Stimulated activated naive CD8-positive, alpha-beta T cell treated with anti-CD3 and anti-CD28 coated beads, Interleukin-15, Interleukin-2, amounts not matched to agents 100 ng/mL and 50 ng/mL, for 24 hours (primary cell): ENCODE data around the gene EPHX1.
A peak's percentile ranks its signal among the peaks of the same experiment; 100 is the strongest.
"Not testable (repeated sequence)": the region's sequence is repeated elsewhere in the genome, so short reads cannot be mapped to it uniquely, and the experiment has no call there.

Source experiments
- H3K27ac Mint-ChIP-seq: one replicate; pipeline ENCODE4 v1.8.0; 2021; ENCODE audit warnings: mild to moderate bottlenecking, mixed read lengths
- H3K27me3 Mint-ChIP-seq: one replicate; pipeline ENCODE4 v1.8.0; 2021; ENCODE audit warnings: mixed read lengths
- H3K36me3 Mint-ChIP-seq: one replicate; pipeline ENCODE4 v1.8.0; 2021; ENCODE audit warnings: low read depth, mixed read lengths
- H3K4me1 Mint-ChIP-seq: one replicate; pipeline ENCODE4 v1.8.0; 2021; ENCODE audit warnings: low read depth, mixed read lengths
- H3K4me3 Mint-ChIP-seq: one replicate; pipeline ENCODE4 v1.8.0; 2021; ENCODE audit warnings: mild to moderate bottlenecking, mixed read lengths
- H3K9me3 Mint-ChIP-seq: one replicate; pipeline ENCODE4 v1.8.0; 2021; ENCODE audit warnings: mixed read lengths

EPHX1 gene

DNA sequence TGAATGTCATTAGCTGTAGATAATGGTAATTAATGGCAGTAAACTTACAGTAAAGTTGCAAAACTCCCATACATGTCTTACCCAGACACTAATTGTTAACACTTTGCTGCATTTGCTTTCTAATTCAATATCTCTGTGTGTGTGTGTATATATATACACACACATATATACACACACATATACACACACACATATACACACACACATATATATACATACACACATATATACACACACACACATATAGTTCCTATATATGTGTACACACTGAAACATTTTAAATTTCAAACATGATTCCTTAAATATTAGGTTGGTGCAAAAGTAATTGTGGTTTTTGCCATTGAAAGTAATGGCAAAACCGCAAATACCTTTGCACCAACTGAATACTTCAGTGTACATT lies 3.7 kb upstream of the EPHX1 start:
- Mint-ChIP-seq H3K9me3 (no peaks in the 10 kb centered on the region), H3K27me3 (no peaks in the 10 kb centered on the region)

DNA sequence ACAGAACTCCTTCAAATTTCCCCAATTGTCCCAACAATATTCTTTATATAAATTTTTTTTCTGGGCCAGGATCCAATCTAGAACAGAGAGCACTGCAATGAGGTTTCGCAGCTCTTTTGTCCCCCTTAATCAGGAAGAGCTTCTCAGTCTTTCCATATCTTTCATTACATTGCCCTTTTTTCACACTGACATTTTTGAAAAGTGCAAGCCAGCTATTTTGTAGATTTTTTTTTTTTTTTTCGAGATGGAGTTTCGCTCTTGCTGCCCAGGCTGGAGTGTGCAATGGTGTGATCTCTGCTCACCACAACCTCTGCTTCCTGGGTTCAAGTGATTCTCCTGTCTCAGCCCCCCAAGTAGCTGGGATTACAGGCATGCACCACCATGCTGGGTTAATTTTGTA lies 3.2 kb upstream of the EPHX1 start:
- H3K9me3 Mint-ChIP-seq, H3K36me3 Mint-ChIP-seq, H3K4me3 Mint-ChIP-seq, H3K27ac Mint-ChIP-seq, H3K27me3 Mint-ChIP-seq: not testable (repeated sequence)
- H3K4me1 Mint-ChIP-seq: peaks cover 16% of the 10 kb centered on the region

More for the DNA sequence above, 3.7 kb upstream of the EPHX1 start:
- Mint-ChIP-seq H3K36me3 (no peaks in the 10 kb centered on the region), H3K4me1 (peaks cover 16% of the 10 kb centered on the region), H3K27ac (no peak overlapping the region), H3K4me3 (no peak overlapping the region)

DNA sequence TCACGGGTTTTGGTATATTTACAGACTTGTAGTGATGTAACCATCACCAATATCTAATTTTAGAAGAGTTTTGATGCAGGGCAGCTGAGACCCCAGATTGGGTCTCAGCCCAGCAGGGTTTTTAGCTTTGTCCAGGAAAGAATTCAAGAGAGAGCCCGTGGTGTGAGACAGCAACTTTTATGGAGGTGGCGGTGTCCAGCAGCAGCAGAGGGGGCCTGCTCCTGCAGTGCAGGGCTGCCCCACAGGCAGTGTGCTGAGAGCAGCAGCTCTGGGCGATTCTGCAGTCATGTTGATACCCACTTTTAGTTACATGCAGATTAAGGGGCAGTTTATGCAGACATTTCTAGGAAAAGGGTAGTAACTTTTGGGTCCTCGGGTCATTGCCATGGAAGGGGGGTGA lies 1.8 kb upstream of the EPHX1 start:
- Mint-ChIP-seq H3K4me1 (peaks cover 16% of the 10 kb centered on the region), H3K36me3 (no peaks in the 10 kb centered on the region), H3K27ac (no peak overlapping the region), H3K9me3 (no peaks in the 10 kb centered on the region), H3K27me3 (no peaks in the 10 kb centered on the region), H3K4me3 (no peak overlapping the region)

DNA sequence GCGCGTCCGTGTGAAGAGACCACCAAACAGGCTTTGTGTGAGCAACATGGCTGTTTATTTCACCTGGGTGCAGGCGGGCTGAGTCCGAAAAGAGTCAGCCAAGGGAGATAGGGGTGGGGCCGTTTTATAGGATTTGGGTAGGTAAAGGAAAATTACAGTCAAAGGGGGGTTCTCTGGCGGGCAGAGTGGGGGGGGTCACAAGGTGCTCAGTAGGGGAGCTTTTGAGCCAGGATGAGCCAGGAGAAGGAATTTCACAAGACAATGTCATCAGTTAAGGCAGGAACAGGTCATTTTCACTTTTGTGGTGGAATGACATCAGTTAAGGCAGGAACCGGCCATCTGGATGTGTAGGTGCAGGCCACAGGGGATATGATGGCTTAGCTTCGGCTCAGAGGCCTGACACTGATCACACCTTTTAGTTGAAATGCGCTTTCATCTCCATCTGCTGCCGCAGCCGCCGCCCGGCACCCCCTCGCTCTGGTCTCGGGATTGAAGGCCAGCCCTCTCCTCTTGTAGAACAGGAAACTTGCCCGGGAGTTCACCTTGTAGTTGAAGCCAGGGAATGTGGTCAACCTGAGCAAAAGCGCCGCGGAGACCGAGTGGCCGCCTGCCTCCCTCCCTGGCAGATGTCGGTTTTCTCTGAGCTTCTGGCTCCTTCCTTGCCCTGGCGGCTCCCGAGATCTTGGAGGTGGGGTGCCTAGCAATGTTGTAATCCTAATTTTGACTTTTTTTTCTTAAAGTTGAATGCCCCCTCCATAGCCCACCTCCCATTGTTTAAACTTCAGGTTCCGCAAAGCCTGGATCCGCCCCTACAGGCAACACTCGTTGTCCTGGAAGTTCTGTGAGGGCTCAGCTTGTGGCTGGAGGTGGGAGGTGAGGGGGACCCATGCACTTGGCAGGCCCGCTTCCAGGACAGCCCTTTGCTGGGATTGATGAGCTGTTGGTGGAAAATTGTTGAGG lies 935 bp downstream of the EPHX1 start:
- H3K36me3 Mint-ChIP-seq, H3K9me3 Mint-ChIP-seq, H3K27me3 Mint-ChIP-seq, H3K27ac Mint-ChIP-seq: not testable (repeated sequence)
- Mint-ChIP-seq H3K4me3 (peak overlapping the region; percentile 73), H3K4me1 (peaks cover 16% of the 10 kb centered on the region)

DNA sequence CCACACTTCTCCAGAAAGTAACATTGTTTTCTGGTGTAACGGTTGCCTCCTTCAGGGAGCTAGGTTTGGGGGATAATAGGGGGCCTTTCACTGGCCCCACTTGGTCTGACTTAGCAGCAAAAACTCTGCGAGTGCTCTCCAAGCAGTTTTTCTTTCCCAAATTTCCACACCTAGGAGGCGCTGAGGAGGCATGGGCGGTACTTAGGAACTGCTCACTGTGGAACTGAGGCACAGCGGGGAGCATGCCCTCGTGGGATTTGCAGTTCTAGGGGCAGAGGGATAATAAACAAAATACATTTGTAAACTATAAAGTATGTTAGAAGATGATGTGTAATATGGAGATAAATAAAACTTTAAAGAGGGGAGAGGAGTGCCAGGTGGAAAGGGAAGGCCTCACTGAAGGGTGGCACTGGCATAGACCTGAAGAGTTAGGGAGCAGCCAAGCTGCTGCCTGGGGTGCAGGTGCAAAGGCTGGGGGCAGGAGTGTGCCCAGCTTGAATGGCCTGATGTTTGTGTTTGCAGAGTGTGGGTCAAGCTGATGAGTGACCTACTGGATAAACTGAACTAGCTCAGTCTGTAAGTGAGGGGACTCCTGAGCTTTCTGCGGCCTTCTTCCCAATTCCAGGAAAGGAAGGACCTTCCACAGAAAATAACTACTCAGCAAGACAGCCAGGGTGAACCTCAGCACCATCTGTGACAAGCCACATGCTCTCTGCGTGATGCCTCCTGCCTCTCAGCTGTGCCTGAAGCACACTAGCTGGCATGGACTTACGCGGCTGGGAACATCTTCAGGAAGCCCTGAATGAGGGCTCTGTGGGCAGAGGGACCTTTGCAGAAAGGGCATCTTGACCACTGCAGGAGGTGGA lies 1.9 kb downstream of the EPHX1 start:
- peaks cover 16% of the 10 kb centered on the region for H3K4me1 Mint-ChIP-seq
- no peak overlapping the region for H3K4me3 Mint-ChIP-seq
- H3K9me3 Mint-ChIP-seq: no peaks in the 10 kb centered on the region
- H3K27ac Mint-ChIP-seq: no peak overlapping the region
- no peaks in the 10 kb centered on the region for H3K27me3 Mint-ChIP-seq
- H3K36me3 Mint-ChIP-seq: no peaks in the 10 kb centered on the region

DNA sequence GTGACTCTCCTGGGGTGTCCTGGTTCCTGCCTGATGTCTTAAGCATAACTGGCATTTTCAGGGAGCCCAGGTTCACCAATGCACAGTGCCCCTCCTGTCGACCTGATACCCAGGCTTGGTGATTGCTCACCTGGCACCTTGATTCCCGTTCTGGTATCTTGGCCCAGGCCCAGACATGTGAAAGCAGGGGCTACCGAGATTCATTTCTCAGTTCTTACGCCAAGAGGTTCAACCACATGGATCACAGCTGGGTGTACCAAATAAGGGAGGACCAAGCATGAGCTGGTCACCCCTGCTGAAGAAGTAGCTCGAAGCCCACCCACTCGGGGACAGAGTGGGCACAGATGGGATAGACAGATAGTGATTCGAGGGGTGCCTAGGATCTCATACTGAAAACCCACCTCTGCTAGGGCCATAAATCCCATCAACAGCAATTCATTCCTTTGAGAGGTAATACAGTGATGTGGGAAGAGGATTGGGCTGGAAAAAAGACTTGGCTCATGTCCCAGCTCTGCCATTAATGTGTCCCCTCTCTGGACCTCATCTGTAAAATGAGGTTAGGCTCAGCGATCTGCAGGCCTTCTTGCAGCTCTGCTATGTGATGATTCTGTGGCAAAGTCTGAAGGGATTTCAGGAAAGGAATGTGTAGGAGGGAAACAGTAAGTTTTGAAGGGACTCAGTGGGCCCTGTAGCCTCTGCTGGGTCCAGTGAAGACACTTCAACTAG lies 2.7 kb downstream of the EPHX1 start:
- Mint-ChIP-seq H3K4me3 (no peak overlapping the region), H3K9me3 (no peaks in the 10 kb centered on the region), H3K36me3 (no peaks in the 10 kb centered on the region), H3K4me1 (peaks cover 18% of the 10 kb centered on the region), H3K27me3 (no peaks in the 10 kb centered on the region), H3K27ac (no peak overlapping the region)

DNA sequence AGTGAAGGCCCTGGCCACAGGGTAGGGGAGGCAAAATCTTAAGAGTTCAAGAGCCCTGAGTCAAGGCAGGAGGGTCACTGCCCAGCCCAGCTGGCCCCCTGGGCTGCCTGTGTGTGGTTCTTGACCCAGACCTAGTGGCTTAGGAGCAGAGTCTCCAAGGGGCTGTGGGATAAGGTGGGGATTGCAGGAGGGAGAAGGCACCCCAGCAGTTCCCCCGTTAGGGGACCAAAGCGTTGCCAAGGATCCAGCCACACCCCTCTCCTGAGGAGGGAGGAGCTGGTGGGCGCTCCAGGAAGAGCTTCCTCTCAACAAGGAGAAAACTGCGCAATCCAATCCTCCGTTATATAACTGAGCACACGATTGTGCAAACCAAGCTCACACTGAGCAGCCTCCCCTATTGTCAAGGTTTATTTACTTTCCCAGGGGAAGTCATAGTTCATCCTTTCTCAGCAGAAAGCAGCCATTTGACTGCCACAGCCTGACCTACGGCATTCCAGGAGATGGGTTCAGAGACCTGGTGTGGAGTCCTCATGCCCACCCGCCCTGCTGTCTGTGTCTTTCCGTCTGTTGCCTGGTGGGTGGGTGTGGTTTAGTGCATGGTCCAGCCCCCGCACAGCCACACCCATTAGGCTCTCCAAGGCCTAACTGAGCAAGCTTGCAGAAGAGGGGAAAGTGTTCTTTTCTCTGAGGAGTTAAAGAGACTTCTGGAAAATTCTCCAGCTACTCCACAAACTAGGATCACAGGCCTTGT lies 3.5 kb downstream of the EPHX1 start:
- H3K27ac Mint-ChIP-seq: no peak overlapping the region
- H3K4me1 Mint-ChIP-seq: peaks cover 24% of the 10 kb centered on the region
- no peak overlapping the region for H3K4me3 Mint-ChIP-seq

DNA sequence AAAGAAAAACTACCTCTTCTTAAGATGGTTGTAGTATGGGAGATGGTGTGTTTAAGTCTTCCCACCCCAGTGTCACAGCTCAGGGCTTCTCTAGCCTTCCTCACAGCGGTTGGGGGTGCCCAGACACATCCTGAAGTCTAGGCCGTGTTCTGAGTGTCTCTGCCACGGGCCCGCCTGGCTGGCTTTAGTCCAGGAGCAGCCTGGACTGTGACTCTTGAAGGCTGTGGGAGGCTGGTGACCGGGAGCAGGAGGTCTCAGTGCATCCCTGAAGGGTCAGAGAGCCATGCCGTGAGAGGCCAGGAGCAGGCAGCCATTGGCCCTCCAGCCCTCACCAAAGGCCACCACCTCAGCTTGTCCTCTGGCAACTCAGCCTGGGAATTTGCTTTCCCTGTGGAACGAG lies 4.5 kb downstream of the EPHX1 start:
- Mint-ChIP-seq H3K27ac (no peak overlapping the region), H3K4me1 (peaks cover 21% of the 10 kb centered on the region), H3K27me3 (no peaks in the 10 kb centered on the region), H3K36me3 (no peaks in the 10 kb centered on the region), H3K4me3 (no peak overlapping the region), H3K9me3 (no peaks in the 10 kb centered on the region)

More for the DNA sequence above, 3.5 kb downstream of the EPHX1 start:
- Mint-ChIP-seq H3K36me3 (no peaks in the 10 kb centered on the region), H3K27me3 (no peaks in the 10 kb centered on the region), H3K9me3 (no peaks in the 10 kb centered on the region)

DNA sequence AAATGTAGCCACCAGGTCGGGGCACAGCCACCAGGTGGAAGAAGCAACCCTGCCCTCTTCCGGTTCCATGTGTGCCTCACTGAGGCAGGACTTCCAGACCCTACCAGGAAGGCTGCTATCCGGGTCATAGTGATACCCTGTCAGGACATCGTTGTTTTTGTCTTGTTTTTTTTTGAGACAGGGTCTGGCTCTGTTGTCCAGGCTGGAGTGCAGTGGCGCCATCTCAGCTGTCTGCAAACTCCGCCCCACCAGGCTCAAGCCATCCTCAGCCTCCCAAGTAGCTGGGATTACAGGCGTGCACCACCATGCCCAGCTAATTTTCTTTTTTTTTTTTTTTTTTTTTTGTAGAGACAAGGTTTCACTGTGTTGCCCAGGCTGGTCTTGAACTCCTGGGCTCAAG lies 5.2 kb downstream of the EPHX1 start:
- H3K9me3 Mint-ChIP-seq, H3K36me3 Mint-ChIP-seq, H3K4me3 Mint-ChIP-seq, H3K27ac Mint-ChIP-seq, H3K27me3 Mint-ChIP-seq: not testable (repeated sequence)
- peaks cover 15% of the 10 kb centered on the region for H3K4me1 Mint-ChIP-seq

DNA sequence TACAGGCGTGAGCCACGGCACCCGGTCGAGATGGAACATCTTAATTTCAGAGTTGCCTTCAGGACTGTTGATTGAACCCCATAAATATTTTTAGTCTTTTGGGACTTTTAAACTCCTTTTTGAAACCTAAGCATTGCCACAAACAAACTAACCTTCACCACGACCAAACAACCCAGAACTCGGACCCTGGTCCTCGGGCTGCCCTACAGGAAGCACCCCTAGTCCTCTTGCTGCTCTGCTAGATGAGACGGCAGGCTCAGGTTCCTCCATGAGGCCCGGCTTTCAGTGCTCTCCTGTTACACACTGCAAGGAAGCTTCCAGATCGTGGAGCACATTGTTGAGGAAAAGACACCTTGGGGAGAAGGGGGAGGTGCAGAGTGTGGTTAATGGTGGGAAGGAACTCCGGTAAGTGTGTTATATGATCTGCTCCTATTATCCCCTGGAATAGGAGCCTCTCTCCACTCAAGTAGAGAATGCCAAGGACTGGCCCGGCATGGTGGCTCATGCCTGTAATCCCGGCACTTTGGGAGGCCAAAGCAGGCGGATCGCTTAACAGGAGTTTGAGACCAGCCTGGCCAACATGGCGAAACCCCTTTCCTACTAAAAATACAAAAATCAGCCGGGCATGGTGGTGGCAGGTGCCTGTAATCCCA lies 5.7 kb downstream of the EPHX1 start:
- Mint-ChIP-seq H3K9me3 (no peaks in the 10 kb centered on the region), H3K36me3 (no peaks in the 10 kb centered on the region), H3K4me3 (no peak overlapping the region), H3K27ac (no peak overlapping the region), H3K4me1 (peaks cover 12% of the 10 kb centered on the region), H3K27me3 (no peaks in the 10 kb centered on the region)

DNA sequence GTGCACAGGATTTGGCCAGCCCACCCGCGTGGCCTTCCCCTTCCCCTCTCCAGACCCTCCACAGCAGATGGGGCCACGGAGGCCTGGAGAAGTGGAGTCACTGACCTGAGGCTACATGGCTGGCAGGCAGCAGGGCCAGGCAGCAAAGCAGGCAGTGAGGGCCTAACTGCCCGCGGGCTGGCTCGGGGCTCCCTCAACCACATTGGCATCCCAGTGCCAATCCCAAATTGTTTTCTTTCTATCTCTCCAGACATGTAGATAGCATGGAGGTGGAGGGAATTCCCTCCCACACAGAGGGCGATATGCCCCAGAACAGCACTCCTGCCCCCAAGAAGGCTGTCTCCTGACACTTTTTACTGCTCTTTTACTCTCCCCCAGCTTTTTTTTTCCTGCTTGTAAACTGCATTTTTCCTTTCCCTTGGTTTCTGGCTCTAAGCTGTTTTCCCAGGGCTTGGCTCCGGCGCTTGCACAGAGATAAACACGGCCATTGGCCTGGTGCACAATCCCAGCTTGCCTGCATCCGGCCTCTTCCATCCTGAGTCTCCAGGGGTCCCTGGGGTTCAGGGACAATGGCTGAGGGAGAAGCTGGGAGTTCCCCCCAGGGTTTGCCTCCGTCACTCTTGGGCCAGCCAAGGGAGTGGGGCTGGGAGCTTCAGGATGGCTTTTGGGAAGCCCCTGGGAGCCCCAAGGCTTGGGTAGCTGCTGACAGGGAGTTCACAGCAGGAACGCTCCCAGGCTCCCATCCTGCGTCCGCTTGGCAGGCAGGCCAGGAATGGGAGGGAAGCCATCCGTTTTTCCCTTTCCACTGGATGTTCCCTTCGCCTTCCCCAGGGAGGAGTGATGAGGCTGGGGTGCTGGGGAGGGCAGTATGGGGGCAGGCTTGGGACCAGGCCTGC lies 7.0 kb downstream of the EPHX1 start:
- peaks cover 7% of the 10 kb centered on the region for H3K4me1 Mint-ChIP-seq
- no peaks in the 10 kb centered on the region for H3K36me3 Mint-ChIP-seq
- H3K4me3 Mint-ChIP-seq: no peak overlapping the region
- no peaks in the 10 kb centered on the region for H3K9me3 Mint-ChIP-seq
- no peaks in the 10 kb centered on the region for H3K27me3 Mint-ChIP-seq
- no peak overlapping the region for H3K27ac Mint-ChIP-seq

DNA sequence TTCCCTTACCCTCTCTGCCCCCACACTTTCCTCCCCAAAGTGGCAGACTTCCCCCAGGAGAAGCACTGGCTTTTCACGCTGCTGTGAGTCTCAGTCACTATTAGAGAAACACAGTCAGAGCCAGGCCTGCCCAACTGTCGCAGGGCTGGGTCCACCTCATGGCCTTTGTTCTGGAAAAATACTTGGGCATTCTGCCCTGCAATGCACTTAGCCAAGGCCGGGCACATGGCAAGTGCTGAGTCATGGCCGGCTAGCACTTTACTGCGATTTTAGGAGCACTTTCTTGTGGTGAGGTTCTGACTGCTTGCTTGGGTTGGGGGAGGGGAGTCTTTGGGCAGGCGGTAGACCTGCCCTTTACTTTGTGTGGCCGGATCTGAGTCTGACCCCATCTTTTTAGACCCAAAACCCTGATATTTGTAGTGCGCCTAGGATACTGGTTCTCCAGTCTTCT lies 7.7 kb downstream of the EPHX1 start:
- H3K4me3 Mint-ChIP-seq: no peak overlapping the region
- H3K9me3 Mint-ChIP-seq: no peaks in the 10 kb centered on the region
- peaks cover 7% of the 10 kb centered on the region for H3K4me1 Mint-ChIP-seq
- H3K27me3 Mint-ChIP-seq: no peaks in the 10 kb centered on the region
- peak overlapping the region; percentile 6 for H3K27ac Mint-ChIP-seq
- H3K36me3 Mint-ChIP-seq: no peaks in the 10 kb centered on the region

DNA sequence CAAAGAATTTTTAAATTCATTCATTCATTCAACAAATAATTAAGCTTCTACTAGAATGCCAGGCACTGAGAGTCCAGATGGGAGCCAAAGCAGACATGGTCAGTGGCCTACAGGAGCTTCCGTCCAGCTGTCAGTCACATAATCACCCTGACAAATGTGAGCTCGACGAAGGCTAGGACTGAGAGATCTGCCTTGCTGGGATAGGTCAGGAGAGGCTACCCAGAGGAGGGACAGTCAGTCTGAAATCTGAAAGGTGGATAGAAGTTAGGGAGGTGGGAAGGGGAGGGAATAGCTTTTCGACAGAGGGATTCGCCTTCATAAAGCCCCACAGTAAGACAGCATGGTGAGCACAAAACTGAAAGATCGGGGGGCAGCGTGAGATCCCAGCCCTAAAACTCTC lies 8.3 kb downstream of the EPHX1 start:
- H3K4me3 Mint-ChIP-seq: no peak overlapping the region
- H3K27ac Mint-ChIP-seq: no peak overlapping the region
- no peaks in the 10 kb centered on the region for H3K9me3 Mint-ChIP-seq
- H3K4me1 Mint-ChIP-seq: peaks cover 7% of the 10 kb centered on the region
- H3K27me3 Mint-ChIP-seq: no peaks in the 10 kb centered on the region
- no peaks in the 10 kb centered on the region for H3K36me3 Mint-ChIP-seq
